Calu3 (cell line): ENCODE measurements around the gene FDCSP. TPM values are rescaled to one million over a fixed set of nuclear protein-coding genes. Genes with fewer than 3 reads are reported as not detected.
"Not testable (repeated sequence)": the region's sequence is repeated elsewhere in the genome, so short reads cannot be mapped to it uniquely, and the experiment has no call there.

ENCODE experiments used
- BruUV-seq: library from RNA; stranded (reverse); fragments of 400-500 nt; replicated peaks from 2 replicates; lab custom pipeline; 2021; lab: Mats Ljungman, UMichigan
- CTCF ChIA-PET: fragments of 300-600 bp; sonication (Branson Sonifier 250); formaldehyde crosslinking; loops from one replicate; lab custom pipeline; 2022; ENCODE audit warnings: antibody characterized with exemption; lab: Charles Lee
- DNase-seq: peaks from one replicate; pipeline ENCODE4 v3.0.0; 2022
- H3K27ac Mint-ChIP-seq: one replicate; pipeline ENCODE4 v1.8.0; 2022; ENCODE audit warnings: mixed read lengths; ENCODE audit not compliant: unreplicated experiment
- H3K27me3 Mint-ChIP-seq: one replicate; pipeline ENCODE4 v1.8.0; 2022; ENCODE audit warnings: mixed read lengths; ENCODE audit not compliant: unreplicated experiment
- H3K36me3 Mint-ChIP-seq: one replicate; pipeline ENCODE4 v1.8.0; 2022; ENCODE audit warnings: mild to moderate bottlenecking, moderate library complexity, mixed read lengths; ENCODE audit not compliant: insufficient read depth, unreplicated experiment
- H3K4me1 Mint-ChIP-seq: one replicate; pipeline ENCODE4 v1.8.0; 2022; ENCODE audit warnings: mild to moderate bottlenecking, low read depth, mixed read lengths; ENCODE audit not compliant: unreplicated experiment
- H3K4me3 Mint-ChIP-seq: one replicate; pipeline ENCODE4 v1.8.0; 2022; ENCODE audit warnings: mild to moderate bottlenecking, low read depth, moderate library complexity, mixed read lengths; ENCODE audit not compliant: unreplicated experiment
- H3K9me3 Mint-ChIP-seq: one replicate; pipeline ENCODE4 v1.8.0; 2022; ENCODE audit warnings: low read depth, mixed read lengths; ENCODE audit not compliant: unreplicated experiment
- intact Hi-C: fragments of 100-400 bp; cut with micrococcal nuclease; formaldehyde crosslinking; loops from one replicate; pipeline ENCODE4 v1.10.0; 2022; ENCODE audit not compliant: unreplicated experiment
- total RNA-seq: library from RNA; stranded (reverse); gene quantifications from 2 replicates; pipeline ENCODE4 v1.2.3, GENCODE V29; 2022
- TF ChIP-seq, protein P1 (sequence below): fragments of 200-600 bp; IDR thresholded peaks from one replicate; pipeline ENCODE4 v1.8.0; 2022; ENCODE audit warnings: antibody characterized with exemption; ENCODE audit not compliant: unreplicated experiment

Gene FDCSP
- total RNA-seq, 1 experiment from 2014 or later = 2,729 TPM

DNA sequence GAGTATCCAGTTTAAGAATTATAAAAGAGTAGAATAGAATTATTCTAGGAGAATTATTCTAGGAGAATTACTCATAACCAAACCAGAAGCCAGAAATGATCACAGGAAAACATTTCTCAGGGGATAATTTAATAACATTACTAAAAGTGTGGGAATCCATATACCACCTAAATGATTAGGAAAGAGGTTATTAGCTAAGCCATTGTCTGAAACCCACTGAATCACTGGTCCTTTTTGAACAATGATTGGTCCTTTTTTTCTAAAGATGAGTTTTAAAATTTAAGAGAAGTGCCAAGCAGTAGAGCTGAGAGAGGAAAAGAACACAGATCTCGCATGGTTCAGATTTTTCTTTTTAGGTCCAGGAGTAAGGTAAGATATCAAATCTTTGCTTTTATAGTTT, 30.5 kb upstream of the FDCSP start, which contains the start of gene ODAM:
Gene ODAM, plus strand, starts transcription at position 301 of the 400 bp plus-strand sequence. CDS start 819 bp downstream, outside the sequence.
- CTCF ChIA-PET = no interaction called here
- DNase-seq = no peak
- peak within 1 kb of the TSS; percentile 93 for H3K27ac Mint-ChIP-seq
- BruUV-seq = no TSS peak
- peaks cover 32% of the 10 kb centered on the region for H3K36me3 Mint-ChIP-seq
- H3K27me3 Mint-ChIP-seq = no peaks in the 10 kb centered on the region
- peaks cover 25% of the 10 kb centered on the region for H3K4me1 Mint-ChIP-seq
- TF ChIP-seq, protein P1, sequence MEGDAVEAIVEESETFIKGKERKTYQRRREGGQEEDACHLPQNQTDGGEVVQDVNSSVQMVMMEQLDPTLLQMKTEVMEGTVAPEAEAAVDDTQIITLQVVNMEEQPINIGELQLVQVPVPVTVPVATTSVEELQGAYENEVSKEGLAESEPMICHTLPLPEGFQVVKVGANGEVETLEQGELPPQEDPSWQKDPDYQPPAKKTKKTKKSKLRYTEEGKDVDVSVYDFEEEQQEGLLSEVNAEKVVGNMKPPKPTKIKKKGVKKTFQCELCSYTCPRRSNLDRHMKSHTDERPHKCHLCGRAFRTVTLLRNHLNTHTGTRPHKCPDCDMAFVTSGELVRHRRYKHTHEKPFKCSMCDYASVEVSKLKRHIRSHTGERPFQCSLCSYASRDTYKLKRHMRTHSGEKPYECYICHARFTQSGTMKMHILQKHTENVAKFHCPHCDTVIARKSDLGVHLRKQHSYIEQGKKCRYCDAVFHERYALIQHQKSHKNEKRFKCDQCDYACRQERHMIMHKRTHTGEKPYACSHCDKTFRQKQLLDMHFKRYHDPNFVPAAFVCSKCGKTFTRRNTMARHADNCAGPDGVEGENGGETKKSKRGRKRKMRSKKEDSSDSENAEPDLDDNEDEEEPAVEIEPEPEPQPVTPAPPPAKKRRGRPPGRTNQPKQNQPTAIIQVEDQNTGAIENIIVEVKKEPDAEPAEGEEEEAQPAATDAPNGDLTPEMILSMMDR = no peak
- intact Hi-C loops = loop anchor here (5.0 kb wide), 1 partner anchor 47 kb away; the partner anchor contains the start of gene CSN3
- H3K4me3 Mint-ChIP-seq = no peak within 1 kb of the TSS
- H3K9me3 Mint-ChIP-seq = no peaks in the 10 kb centered on the region

DNA sequence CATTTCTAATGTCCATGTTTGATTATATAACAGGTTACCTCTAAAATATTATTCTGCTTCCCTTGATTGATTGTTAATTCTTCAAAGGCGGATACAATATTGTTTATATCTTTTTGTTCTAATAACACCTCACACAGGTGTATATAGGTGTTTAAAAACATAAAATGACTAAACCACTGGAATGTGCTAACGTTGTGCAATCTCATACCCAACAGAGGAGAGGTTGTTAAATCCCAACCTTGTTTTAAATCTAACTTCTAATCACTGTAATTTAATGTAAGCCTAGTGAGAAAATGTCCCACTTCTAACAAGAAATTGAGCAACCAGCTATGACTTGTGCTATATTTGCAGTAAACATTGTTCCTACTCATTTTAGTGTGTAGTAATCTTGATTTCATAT, 29.1 kb upstream of the FDCSP start:
- H3K36me3 Mint-ChIP-seq = peaks cover 41% of the 10 kb centered on the region
- peaks cover 20% of the 10 kb centered on the region for H3K4me1 Mint-ChIP-seq
- H3K27me3 Mint-ChIP-seq = no peaks in the 10 kb centered on the region
- H3K9me3 Mint-ChIP-seq = no peaks in the 10 kb centered on the region
- CTCF ChIA-PET = interaction anchor here (0.9 kb wide), 1 partner anchor 9 kb away, joined by 4 read pairs; no protein-coding TSS in a partner anchor
- BruUV-seq = no TSS peak
- H3K27ac Mint-ChIP-seq = peak overlapping the region; percentile 93
- intact Hi-C loops = loop anchor here (5.0 kb wide), 1 partner anchor 45 kb away; the partner anchor contains the start of gene CSN3
- no peak for DNase-seq
- TF ChIP-seq, protein P1 = no peak
- H3K4me3 Mint-ChIP-seq = no peak overlapping the region

DNA sequence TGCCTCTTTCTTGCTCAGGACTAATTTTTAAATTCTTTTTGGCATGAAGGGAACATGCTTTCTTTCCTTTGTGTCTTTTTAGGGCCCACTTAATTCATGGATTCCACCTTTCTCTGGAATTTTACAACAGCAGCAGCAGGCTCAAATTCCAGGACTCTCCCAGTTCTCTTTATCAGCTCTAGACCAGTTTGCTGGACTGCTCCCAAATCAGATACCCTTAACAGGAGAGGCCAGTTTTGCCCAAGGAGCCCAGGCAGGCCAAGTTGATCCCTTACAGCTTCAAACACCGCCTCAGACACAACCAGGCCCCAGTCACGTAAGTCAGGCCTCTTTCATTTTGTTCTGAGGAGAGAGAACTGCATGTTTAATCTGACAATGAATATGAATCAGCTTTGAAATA, 28.1 kb upstream of the FDCSP start:
- intact Hi-C loops = loop anchor here (5.0 kb wide), 1 partner anchor 44 kb away; the partner anchor contains the start of gene CSN3
- peaks cover 47% of the 10 kb centered on the region for H3K36me3 Mint-ChIP-seq
- peak; percentile 61 for DNase-seq
- peaks cover 15% of the 10 kb centered on the region for H3K4me1 Mint-ChIP-seq
- TF ChIP-seq, protein P1 = no peak
- no TSS peak for BruUV-seq
- H3K27me3 Mint-ChIP-seq = no peaks in the 10 kb centered on the region
- CTCF ChIA-PET = interaction anchor here (0.6 to 1.0 kb wide), 3 partner anchors 14 to 20 kb away, joined by 3 to 5 read pairs (median 3); no protein-coding TSS in a partner anchor
- peak overlapping the region; percentile 61 for H3K4me3 Mint-ChIP-seq
- no peaks in the 10 kb centered on the region for H3K9me3 Mint-ChIP-seq
- H3K27ac Mint-ChIP-seq = peak overlapping the region; percentile 93

DNA sequence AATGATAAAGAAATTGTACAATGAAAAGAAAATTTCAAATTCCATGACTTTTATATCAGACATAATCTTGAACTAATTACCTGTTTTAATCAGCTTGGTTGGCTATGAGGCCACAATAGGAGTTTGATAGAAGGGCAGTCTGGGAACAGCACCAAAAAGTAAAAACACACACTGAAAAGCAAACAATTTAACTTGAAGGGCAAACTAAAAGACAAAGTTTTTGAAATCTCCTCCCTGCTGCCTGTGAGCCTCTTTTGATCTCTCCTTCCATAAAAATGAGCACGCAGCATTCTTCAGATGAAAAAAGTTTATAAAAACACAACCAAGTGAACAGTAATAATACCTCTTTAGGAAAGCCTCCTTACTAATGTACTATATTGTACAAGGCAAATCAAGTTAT, 22.3 kb upstream of the FDCSP start:
- TF ChIP-seq, protein P1 = no peak
- Mint-ChIP-seq H3K27me3 (no peaks in the 10 kb centered on the region), H3K4me1 (peaks cover 8% of the 10 kb centered on the region), H3K27ac (no peak overlapping the region), H3K4me3 (no peak overlapping the region), H3K36me3 (peaks cover 49% of the 10 kb centered on the region), H3K9me3 (no peaks in the 10 kb centered on the region)
- CTCF ChIA-PET = no interaction called here
- intact Hi-C loops = no loop called here
- no TSS peak for BruUV-seq
- no peak for DNase-seq

DNA sequence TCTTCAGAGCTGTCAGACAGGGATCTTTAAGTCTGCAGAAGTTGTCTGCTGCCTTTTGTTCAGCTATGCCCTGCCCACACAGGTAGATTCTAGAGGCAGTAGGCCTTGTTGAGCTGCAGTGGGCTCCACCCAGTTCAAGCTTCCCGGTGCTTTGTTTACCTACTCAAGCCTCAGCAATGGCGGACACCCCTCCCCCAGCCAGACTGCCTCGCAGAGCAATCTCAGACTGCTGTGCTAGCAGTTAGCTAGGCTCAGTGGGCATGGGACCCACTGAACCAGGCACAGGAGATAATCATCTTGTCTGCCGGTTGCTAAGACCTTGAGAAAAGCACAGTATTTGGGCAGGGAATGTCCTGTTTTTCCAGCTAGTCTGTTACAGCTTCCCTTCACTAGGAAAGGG, 13.2 kb upstream of the FDCSP start:
- DNase-seq, H3K36me3 Mint-ChIP-seq, intact Hi-C loops, BruUV-seq, CTCF ChIA-PET, H3K27me3 Mint-ChIP-seq: not testable (repeated sequence)
- Mint-ChIP-seq H3K27ac (peak overlapping the region; percentile 69), H3K4me3 (peak overlapping the region; percentile 55), H3K4me1 (peaks cover 26% of the 10 kb centered on the region), H3K9me3 (peaks cover 12% of the 10 kb centered on the region)

DNA sequence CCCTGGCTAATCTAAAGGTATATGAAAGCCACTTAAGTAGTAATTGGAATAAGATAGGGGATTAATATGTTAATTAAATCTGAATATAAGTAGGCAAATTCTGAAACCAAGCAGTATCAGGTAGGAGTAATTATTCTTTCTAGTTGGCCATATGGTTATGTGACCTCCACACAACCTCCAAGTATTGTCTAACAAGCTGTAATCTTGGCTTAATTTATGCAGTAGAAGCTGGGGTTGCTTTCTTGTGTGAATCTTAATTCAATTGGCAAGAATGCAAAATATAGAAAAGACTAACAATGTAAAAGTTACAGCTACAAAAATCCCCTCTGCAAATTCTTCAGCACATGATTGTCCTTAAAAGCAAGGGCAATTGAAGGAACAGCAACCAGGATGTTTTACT, 9.8 kb upstream of the FDCSP start:
- CTCF ChIA-PET, DNase-seq, intact Hi-C loops, H3K4me3 Mint-ChIP-seq, H3K9me3 Mint-ChIP-seq, H3K36me3 Mint-ChIP-seq, H3K27me3 Mint-ChIP-seq, BruUV-seq: not testable (repeated sequence)
- H3K4me1 Mint-ChIP-seq = peaks cover 35% of the 10 kb centered on the region
- peak overlapping the region; percentile 69 for H3K27ac Mint-ChIP-seq

DNA sequence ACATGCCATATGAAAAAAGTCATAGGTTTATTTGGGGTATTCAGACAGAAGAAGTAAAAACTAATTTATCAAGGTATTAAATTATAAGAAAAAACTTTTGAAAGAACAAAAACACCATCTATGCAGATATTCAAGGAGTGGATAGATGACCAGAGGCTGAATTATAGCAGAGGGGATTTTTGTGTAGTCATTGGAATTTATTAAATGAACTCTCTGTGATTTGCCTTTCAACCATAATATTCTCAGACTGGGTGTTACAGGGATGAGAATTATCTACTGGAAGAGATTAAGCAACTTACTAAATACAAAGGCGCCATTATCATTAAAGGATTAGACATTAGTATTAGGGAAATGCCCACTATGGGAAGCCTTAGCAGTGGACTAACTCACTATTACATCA, 9.4 kb upstream of the FDCSP start:
- H3K4me1 Mint-ChIP-seq = peaks cover 35% of the 10 kb centered on the region
- H3K27ac Mint-ChIP-seq = peak overlapping the region; percentile 69
- H3K9me3 Mint-ChIP-seq, H3K4me3 Mint-ChIP-seq, intact Hi-C loops, DNase-seq, H3K27me3 Mint-ChIP-seq, BruUV-seq, H3K36me3 Mint-ChIP-seq: not testable (repeated sequence)
- CTCF ChIA-PET = interaction anchor here (0.9 kb wide), 1 partner anchor 32 kb away, joined by 6 read pairs; no protein-coding TSS in a partner anchor
